D341Med (cell line): ENCODE results near the gene LRRC75A.

Experiments used
- DNase-seq: peaks from one replicate; pipeline ENCODE4 v3.0.0; 2012; ENCODE audit warnings: low spot score

LRRC75A gene

DNA sequence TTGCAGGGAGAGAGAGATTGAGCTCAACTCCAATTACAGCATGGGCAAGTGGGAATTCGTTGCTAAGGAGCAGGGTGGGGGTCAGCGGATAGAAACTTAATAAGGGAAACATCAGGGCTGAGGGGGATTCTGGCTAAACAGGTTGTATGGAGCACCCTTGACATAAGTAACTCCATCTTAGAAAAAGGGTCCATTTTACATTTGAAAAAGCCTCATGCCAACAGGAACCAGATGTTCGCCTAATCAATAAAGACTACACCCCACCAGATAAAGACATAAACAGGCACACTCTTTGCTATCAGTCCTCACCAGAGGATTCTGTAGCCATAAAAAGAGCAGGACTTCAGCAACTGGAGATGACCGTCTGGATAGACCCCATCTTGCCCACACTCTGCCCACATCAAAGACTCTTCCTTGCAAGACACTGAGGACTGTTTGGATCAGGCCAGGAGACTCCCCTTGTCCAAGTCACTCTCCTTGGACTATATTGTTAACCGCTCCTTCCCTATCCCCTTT, 1.6 kb upstream of the LRRC75A start:
- no peak for DNase-seq

GRCh38 chr17:16492613-16493530, 879 bp upstream of the LRRC75A start:
- DNase-seq = no peak

GRCh38 chr17:16491131-16491702, 776 bp downstream of the LRRC75A start:
- DNase-seq = no peak

DNA sequence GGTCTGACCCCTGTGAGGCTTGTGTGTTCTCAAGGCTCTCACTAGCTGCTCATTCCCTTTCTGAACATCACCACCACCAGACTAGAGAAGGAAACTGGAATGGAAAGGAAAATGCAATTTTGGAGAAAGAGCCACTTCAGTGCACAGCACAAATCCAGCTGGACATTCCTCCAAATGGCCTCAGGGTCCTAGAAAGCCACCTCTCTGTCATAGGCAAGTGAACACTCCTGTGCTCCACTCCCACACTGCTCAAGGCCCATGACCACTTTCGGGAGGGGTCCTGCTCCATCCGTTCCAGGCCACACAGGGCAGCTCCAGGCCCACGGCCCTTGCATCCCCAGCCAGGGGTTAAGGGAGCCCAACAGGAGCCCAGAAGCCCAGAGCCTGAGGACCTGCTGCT, 2.6 kb downstream of the LRRC75A start:
- DNase-seq = no peak

GRCh38 chr17:16488968-16489337, 3.0 kb downstream of the LRRC75A start:
- no peak for DNase-seq

DNA sequence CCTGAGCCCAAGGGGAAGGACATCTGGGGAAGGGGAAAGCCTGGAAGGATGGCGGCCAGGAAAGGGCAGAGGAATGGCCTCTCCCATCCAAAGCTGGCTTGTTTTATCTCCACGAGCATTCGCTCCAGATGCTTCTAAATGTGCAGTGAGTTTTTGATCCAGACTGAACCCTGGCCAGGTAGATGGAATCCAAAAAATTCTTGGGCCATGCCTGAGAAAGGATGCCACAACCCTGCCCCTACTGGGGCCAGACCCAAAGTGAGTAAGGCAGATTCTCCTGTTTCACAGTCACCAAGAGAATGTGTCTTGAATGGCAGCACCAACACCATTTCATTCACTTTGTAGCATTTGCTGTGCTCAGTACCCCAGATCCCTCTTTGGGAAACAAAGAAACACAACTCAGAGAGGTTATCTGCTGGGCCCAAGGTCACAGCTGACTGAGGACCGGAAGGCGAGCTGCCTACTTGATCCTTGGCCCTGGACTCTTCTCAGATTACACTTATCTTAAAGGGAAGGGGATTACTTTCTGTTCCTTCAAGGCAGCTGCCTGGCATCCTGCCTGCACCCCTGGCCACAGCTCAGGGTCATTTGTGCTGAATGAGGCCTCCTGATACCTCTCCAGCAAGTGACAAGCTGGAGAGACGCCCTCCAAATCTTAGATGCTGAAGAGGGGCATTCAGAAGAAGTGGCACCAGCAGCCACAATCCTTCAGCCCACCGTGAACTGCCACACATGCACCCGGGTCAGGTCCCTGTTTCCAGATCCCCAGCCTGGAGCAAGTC, 3.6 kb downstream of the LRRC75A start:
- DNase-seq = no peak

DNA sequence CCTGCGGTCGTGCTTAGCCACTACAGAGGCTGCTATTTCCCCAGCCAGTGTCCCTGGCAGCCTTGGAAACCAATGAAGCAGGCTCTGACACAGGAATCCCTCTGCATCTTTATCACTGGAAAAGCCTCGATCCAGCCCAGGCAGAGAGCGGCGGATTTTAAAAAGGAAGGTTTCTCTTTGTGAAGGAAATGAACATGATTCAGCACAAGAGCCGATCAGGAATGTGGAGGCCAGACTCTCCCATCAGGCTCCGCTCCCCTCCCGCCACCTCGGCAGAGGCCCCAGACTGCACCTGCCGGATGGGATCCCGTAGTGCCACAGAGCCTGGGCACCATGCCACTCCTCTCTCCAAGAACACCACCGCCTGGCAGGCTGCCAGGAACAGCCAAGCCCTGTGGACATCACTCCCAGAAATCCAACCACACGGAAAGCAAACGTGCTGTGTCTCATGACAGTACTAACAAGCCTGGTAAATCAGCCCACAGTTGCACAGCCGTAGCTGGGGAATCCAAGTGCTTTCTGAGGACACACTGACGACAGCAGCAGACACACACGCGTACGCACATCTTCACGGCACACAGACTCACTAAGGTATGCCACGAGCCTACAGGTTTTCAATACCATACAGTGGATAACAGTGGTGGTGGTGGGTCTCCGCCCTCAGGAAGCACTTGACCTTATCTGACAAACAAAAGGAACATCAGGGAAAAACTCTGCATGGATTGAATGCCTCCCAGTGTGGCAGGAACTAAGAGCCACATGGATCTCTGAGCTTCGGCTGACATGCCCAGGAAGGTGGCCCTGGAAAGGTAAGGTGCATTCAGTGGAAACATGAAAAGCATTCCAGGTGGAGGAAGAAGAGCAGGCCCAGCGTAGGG, 5.4 kb downstream of the LRRC75A start:
- no peak for DNase-seq

- DNase-seq = no peak
Observed at GRCh38 chr17:16484445-16485175, 7.4 kb downstream of the LRRC75A start.

GRCh38 chr17:16483021-16483645, 8.9 kb downstream of the LRRC75A start:
- no peak for DNase-seq

DNA sequence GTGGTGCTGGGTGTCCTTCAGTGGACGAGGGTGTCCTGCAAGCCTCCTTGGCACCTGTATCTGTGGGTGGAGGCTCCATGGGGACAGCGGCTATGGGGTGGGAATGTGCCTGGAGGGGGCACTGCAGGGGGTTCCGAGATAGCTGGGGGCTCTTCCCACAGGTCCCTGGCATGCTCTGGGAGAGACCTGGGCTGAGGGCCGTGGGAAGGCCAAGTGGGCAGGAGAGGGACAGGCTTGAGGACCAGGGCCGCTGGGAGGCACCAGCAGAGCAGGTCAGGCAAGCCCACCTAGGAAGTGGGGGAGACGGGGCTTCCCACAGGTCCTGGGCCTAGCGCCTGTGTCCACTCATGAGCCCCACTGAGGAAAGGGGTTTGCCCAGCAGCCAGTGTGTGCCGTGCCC, 9.7 kb downstream of the LRRC75A start:
- no peak for DNase-seq

GRCh38 chr17:16480995-16481394, 11.0 kb downstream of the LRRC75A start:
- DNase-seq = no peak

DNA sequence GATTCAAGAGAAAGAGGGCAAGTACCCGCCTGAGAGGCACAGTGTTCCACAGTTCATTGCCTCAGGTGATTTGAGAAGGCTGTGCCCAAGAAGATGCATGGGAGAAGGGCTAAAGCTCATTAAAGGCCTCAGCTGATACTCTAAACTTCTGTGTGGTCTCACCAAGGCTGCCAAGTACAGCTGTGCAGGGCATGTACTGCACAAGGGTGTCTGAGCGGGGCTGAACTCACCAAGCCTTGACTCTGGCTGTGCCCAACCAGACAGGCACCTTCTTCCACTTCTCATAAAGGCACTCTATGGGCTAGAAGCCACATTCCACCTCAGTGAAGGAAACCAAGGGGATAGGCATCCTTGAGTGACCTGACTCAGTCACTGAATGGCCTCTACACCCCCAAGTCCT, 12.7 kb downstream of the LRRC75A start:
- no peak for DNase-seq

DNA sequence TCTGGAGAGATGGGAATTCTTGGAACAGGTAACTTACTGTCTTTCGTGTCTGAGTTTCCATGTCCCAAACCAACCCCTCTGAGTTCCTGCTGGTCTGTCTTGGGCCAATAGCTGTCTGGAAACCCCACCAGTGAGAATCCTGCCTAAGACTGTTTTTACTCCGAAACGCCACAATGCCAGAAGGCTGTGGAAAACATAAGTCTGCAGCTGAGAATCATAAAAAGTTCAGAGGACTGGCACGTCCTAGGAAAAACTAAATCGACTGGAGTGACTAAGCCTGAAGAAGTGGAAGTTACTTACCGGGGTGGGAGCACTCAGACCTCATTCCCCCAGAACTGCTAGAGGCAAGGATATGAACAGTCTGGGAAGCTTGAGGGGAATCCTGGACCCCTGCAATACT, 13.3 kb downstream of the LRRC75A start:
- DNase-seq = no peak

GRCh38 chr17:16477666-16478065, 14.3 kb downstream of the LRRC75A start:
- DNase-seq = no peak

DNA sequence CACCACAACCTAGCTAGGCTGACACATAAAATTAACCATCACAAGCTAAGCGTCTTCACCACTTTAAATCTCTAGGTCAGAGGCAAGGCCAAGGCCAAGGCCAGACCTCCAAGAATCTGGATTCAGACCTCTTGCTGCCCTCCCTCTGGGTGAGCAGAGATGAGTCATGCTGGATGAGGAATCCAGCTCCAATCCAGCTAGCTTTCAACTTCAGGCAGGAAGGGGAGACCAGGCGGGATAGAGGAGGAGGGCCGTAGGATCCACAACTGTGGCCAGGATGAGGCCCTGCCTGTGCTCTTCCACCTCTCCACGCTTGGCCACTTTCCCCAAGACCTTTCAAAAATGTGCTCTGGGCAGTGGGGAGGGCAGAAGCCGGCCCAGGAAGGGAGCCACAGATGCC, 14.7 kb downstream of the LRRC75A start:
- DNase-seq = no peak

GRCh38 chr17:16475179-16475704, 16.8 kb downstream of the LRRC75A start:
- no peak for DNase-seq

- no peak for DNase-seq
Observed at GRCh38 chr17:16474012-16474725, 17.8 kb downstream of the LRRC75A start.

DNA sequence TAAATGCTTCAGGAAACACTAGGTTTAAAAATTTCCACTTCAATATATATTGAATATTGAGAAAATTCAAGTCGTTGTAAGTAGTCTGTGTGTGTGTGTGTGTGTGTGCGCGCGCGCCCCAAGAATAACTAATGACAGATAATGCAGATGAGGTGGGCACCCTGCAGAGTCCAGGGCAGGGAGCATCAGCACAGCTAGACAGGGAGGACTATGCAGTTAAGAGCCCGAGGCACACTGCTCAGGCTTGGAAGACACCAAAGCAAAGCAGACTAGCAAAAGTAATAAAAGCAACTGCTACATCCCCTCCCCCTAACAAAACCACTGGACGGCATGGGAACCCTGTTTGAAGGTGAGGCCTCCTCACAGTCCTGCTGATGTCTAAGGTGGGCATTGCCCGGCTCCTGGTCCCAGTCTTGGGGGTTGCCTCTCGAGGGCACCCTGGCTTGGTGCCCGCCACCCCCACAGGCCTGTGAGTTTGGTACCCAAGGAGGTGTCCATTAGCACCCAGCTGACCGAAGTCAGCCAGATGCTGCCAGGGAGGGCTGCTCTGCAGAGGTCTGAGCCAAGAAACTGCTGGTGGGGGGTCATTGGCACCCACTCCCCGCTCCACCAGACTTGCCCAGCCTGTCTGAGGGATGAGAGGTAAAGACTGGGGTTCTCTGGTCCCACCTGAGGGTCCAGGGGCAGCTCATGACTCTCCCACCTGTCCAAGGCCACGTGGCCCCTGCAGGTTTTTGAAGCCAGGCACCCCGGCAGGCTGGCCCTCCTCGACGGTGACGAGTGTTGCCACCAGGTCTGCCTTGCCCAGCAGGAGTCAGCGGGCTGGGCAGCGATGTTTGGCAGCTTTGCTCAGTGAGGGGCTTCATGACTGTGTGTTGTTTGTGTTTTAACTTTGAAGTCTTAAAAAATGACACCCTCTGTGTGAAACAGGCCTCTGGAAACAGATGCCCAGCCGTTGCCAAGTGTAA, 18.7 kb downstream of the LRRC75A start:
- no peak for DNase-seq
